Effector memory CD8-positive, alpha-beta T cell (primary cell): ENCODE measurements around the gene COL4A1.

Experiments used
- ATAC-seq: fragments of 150-1000 bp; cut with Tn5 transposase; replicated peaks from 2 replicates; pipeline ENCODE4 v1.10.0; 2021; ENCODE audit warnings: mild to moderate bottlenecking, moderate library complexity
- DNase-seq, 3 experiments: peaks; one replicate each; pipeline ENCODE4 v3.0.0; 2021
- H3K27ac Mint-ChIP-seq, 2 donors: one replicate each; pipeline ENCODE4 v1.8.0; 2022; ENCODE audit warnings: mild to moderate bottlenecking in 2 of 2, mixed read lengths in 2 of 2, moderate library complexity in 2 of 2
- H3K27me3 Mint-ChIP-seq, 2 donors: one replicate each; pipeline ENCODE4 v1.8.0; 2022; ENCODE audit warnings: mixed read lengths in 2 of 2
- H3K36me3 Mint-ChIP-seq: one replicate; pipeline ENCODE4 v1.8.0; 2022; ENCODE audit warnings: mild to moderate bottlenecking, moderate library complexity, mixed read lengths; ENCODE audit not compliant: insufficient read depth
- H3K4me1 Mint-ChIP-seq, 2 donors: one replicate each; pipeline ENCODE4 v1.8.0; 2022; ENCODE audit warnings: low read depth in 2 of 2, mixed read lengths in 2 of 2
- H3K4me3 Mint-ChIP-seq, 2 donors: one replicate each; pipeline ENCODE4 v1.8.0; 2022; ENCODE audit warnings: mild to moderate bottlenecking in 2 of 2, mixed read lengths in 2 of 2, moderate library complexity in 2 of 2
- H3K9me3 Mint-ChIP-seq, 2 donors: one replicate each; pipeline ENCODE4 v1.8.0; 2022; ENCODE audit warnings: mixed read lengths in 2 of 2

The COL4A1 gene

DNA sequence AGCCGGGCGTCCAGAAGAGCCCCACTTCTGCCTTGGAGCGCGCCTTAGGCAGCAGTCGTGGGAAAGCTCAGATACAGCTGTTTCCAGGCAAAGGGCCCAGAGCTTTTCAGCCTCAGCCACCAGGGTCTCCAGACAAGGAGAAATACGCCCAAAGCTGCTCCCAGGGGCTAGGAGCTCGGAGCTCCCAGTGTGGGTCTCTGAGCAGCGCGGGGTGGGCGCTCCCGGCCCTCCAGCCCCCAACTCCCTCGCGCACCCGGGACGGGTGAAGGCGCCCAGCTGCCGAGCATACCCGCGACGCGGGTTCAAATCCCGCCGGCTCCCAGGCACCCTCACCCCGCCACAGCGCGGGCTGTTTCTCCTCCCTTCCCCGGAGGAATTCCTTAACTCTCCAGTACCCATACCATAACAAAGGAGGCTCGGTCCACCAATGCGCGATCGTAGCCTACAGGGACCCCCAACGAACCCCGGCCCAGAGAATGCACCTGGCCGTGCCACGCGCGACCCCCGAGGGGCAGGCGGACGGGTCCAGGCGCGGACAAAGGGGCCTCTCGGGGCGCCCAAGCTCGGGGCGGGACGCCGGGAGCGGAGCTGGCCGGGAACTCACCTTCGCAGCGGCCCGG, 507 bp downstream of the COL4A1 start:
- ATAC-seq (no peak), DNase-seq (no peak)
- H3K4me3 Mint-ChIP-seq, result no peak overlapping the region
- H3K9me3 Mint-ChIP-seq, result peaks cover 0 to 3% of the 10 kb centered on the region in 2 donors
- peaks cover 54 to 81% of the 10 kb centered on the region in 2 donors for H3K27me3 Mint-ChIP-seq
- no peak overlapping the region for H3K27ac Mint-ChIP-seq
- peaks cover 0 to 2% of the 10 kb centered on the region in 2 donors for H3K4me1 Mint-ChIP-seq
- no peaks in the 10 kb centered on the region for H3K36me3 Mint-ChIP-seq

DNA sequence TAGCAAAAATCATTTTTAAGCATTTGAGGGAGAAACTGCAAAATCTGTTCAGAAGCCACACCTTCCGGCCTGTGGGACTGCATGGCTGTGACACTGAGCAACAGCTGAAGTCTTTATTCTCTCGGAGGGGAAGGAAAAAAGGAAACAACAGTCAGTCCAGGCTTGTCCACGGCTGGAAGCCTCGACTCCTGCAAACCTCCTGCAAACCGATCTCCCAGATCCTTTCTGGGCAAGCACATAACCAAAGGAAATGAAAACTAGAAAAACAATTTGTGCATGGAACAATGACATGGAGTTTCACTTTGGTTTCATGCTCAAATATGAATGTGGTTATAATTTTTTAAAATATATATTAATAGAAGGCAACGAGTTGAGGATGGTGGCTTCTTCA, 1.0 kb downstream of the COL4A1 start:
- Mint-ChIP-seq H3K27ac (no peak overlapping the region), H3K4me3 (no peak overlapping the region), H3K9me3 (peaks cover 0 to 3% of the 10 kb centered on the region in 2 donors)

DNA sequence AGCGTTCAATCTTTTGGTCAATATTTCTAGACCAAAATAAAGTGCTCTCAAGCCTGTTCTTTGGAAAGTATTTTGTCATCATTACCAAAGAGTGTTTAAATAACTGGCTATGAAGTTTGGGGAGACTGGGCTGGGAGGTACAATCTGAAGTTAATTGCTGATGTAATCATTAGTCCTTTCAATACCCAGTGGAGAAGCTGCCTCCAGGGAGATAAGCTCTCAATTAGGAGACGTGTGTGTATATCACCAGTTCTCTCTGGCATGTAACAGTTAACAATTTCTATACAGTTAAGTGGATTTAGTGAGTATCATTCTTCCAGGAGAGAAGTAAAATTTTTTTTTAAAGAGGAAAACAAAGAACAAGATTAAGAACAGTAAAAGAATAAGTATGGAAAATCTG, 1.4 kb downstream of the COL4A1 start:
- Mint-ChIP-seq H3K4me3 (no peak overlapping the region), H3K36me3 (no peaks in the 10 kb centered on the region)

More for the DNA sequence above, 1.0 kb downstream of the COL4A1 start:
- peaks cover 52 to 81% of the 10 kb centered on the region in 2 donors for H3K27me3 Mint-ChIP-seq
- peaks cover 0 to 2% of the 10 kb centered on the region in 2 donors for H3K4me1 Mint-ChIP-seq
- ATAC-seq (no peak), DNase-seq (no peak)
- H3K36me3 Mint-ChIP-seq, result no peaks in the 10 kb centered on the region

GRCh38 chr13:110305001-110305400, 2.0 kb downstream of the COL4A1 start:
- Mint-ChIP-seq H3K9me3 (peaks cover 0 to 3% of the 10 kb centered on the region in 2 donors), H3K4me3 (no peak overlapping the region), H3K27ac (no peak overlapping the region), H3K27me3 (peaks cover 51 to 82% of the 10 kb centered on the region in 2 donors), H3K4me1 (peaks cover 0 to 2% of the 10 kb centered on the region in 2 donors), H3K36me3 (no peaks in the 10 kb centered on the region)
- DNase-seq (no peak), ATAC-seq (no peak)

More for the DNA sequence above, 1.4 kb downstream of the COL4A1 start:
- Mint-ChIP-seq H3K9me3 (peaks cover 0 to 3% of the 10 kb centered on the region in 2 donors), H3K4me1 (peaks cover 0 to 2% of the 10 kb centered on the region in 2 donors), H3K27me3 (peaks cover 51 to 82% of the 10 kb centered on the region in 2 donors), H3K27ac (no peak overlapping the region)
- ATAC-seq (no peak), DNase-seq (no peak)

GRCh38 chr13:110304256-110304655, 2.7 kb downstream of the COL4A1 start:
- no peak overlapping the region for H3K4me3 Mint-ChIP-seq
- H3K27ac Mint-ChIP-seq, result no peak overlapping the region
- H3K9me3 Mint-ChIP-seq, result peaks cover 0 to 3% of the 10 kb centered on the region in 2 donors
- DNase-seq (no peak), ATAC-seq (no peak)
- peaks cover 0 to 2% of the 10 kb centered on the region in 2 donors for H3K4me1 Mint-ChIP-seq
- H3K27me3 Mint-ChIP-seq, result peaks cover 51 to 78% of the 10 kb centered on the region in 2 donors
- H3K36me3 Mint-ChIP-seq, result no peaks in the 10 kb centered on the region

DNA sequence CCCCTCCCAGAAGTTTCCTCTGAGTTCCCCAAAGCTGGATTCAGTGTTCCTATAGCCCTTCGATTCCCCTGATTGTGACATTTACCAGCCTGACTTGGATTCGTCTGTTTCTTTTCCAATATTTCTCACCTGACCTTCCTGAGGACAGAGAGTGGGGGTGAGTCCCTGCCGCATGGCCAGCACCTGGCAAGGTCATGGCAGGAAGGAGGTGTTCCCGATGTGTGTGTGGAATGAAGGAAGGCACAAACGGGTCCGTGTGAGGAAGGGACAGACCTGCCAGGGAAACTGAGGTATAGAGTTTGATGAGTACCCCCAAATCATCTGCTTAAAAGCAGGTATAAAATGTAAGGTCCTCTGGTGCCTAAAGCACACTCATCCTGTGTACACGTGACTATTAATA, 3.3 kb downstream of the COL4A1 start:
- no peak overlapping the region for H3K27ac Mint-ChIP-seq

GRCh38 chr13:110302997-110303396, 4.0 kb downstream of the COL4A1 start:
- DNase-seq, result no peak
- peaks cover 43 to 76% of the 10 kb centered on the region in 2 donors for H3K27me3 Mint-ChIP-seq
- no peak overlapping the region for H3K4me3 Mint-ChIP-seq
- peaks cover 0 to 3% of the 10 kb centered on the region in 2 donors for H3K9me3 Mint-ChIP-seq
- no peak overlapping the region for H3K27ac Mint-ChIP-seq
- peaks cover 0 to 5% of the 10 kb centered on the region in 2 donors for H3K4me1 Mint-ChIP-seq
- no peaks in the 10 kb centered on the region for H3K36me3 Mint-ChIP-seq
- ATAC-seq, result no peak

More for the DNA sequence above, 3.3 kb downstream of the COL4A1 start:
- DNase-seq, result no peak
- no peak overlapping the region for H3K4me3 Mint-ChIP-seq
- H3K4me1 Mint-ChIP-seq, result peaks cover 0 to 5% of the 10 kb centered on the region in 2 donors
- H3K27me3 Mint-ChIP-seq, result peaks cover 49 to 78% of the 10 kb centered on the region in 2 donors
- no peaks in the 10 kb centered on the region for H3K36me3 Mint-ChIP-seq
- no peak for ATAC-seq
- H3K9me3 Mint-ChIP-seq, result peaks cover 0 to 3% of the 10 kb centered on the region in 2 donors

GRCh38 chr13:110301606-110302553, 5.1 kb downstream of the COL4A1 start:
- Mint-ChIP-seq H3K27me3 (peaks cover 46 to 78% of the 10 kb centered on the region in 2 donors), H3K27ac (no peak overlapping the region), H3K9me3 (peaks cover 0 to 3% of the 10 kb centered on the region in 2 donors), H3K4me1 (peaks cover 0 to 5% of the 10 kb centered on the region in 2 donors), H3K36me3 (no peaks in the 10 kb centered on the region), H3K4me3 (no peak overlapping the region)
- DNase-seq (no peak), ATAC-seq (no peak)

GRCh38 chr13:110301083-110301482, 5.9 kb downstream of the COL4A1 start:
- Mint-ChIP-seq H3K4me3 (no peak overlapping the region), H3K4me1 (peaks cover 0 to 5% of the 10 kb centered on the region in 2 donors), H3K36me3 (no peaks in the 10 kb centered on the region), H3K27me3 (peaks cover 51 to 82% of the 10 kb centered on the region in 2 donors), H3K9me3 (peaks cover 0 to 3% of the 10 kb centered on the region in 2 donors), H3K27ac (no peak overlapping the region)
- DNase-seq (no peak), ATAC-seq (no peak)

DNA sequence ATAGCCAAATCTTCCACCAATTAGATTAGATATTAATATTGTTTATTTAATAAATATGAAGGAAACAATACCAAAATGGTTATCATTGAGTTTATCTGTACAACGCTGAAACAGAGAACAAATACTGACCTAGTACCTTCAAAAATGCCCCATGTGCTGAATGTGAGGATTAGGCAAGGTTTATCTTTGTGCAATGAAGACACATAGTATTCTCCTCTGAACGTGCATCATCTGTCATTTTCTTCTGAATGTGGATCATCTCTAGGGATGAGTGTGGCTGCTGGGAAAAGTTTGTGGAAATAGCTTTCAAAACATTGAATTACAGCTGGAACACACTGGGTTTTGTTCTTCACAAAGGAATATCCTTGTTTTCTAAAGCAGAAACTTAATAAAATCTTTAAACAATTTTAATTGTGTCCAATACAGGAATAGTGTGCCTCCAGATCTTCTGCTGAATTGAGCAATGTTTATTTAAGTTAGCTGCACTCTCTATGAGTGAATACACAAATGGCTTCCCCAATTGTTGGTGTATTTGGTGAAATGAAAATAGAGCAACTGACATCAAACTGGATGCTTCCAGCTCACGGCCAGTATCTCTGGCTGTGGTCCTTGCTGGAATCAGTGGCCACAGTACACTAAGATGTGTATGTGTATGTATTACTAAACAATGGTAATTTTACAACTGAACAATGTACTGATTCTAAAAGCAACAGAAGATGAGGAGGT, 6.7 kb downstream of the COL4A1 start:
- H3K4me1 Mint-ChIP-seq, result peaks cover 0 to 5% of the 10 kb centered on the region in 2 donors
- peaks cover 43 to 74% of the 10 kb centered on the region in 2 donors for H3K27me3 Mint-ChIP-seq
- no peak for ATAC-seq
- no peak for DNase-seq
- peaks cover 0 to 3% of the 10 kb centered on the region in 2 donors for H3K9me3 Mint-ChIP-seq
- no peak overlapping the region for H3K27ac Mint-ChIP-seq
- H3K4me3 Mint-ChIP-seq, result no peak overlapping the region
- no peaks in the 10 kb centered on the region for H3K36me3 Mint-ChIP-seq

DNA sequence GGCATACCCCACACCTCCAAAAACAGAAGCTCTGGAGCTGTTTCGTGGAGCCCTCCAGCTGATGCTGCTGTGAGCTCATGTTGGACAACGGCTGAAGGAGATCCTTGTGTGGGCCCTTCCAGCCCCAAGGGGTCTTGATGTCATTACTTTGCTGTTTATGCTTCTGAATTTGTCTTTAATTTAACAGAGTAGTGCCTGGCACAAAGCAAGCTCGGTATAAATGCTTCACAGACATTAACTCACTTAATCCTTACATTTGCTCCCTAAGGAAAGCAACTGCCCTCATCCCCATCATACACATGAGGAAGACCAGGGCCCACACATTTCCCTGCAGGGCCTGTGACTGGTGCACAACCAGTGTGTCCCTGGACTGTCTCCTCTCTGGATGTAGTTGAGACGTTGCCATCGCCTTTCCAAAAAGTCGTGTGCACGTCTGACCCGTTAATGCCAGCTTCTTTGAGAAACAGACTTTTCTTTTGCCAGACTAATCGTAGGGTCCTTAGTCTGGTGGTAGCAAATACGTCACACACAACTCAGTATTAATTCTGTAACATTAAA, 7.6 kb downstream of the COL4A1 start:
- Mint-ChIP-seq H3K4me3 (no peak overlapping the region), H3K27me3 (peaks cover 40 to 67% of the 10 kb centered on the region in 2 donors)
- ATAC-seq, result no peak

GRCh38 chr13:110298505-110299282, 8.3 kb downstream of the COL4A1 start:
- Mint-ChIP-seq H3K36me3 (no peaks in the 10 kb centered on the region), H3K9me3 (peaks cover 0 to 4% of the 10 kb centered on the region in 2 donors), H3K27ac (no peak overlapping the region), H3K27me3 (peaks cover 36 to 66% of the 10 kb centered on the region in 2 donors), H3K4me3 (no peak overlapping the region), H3K4me1 (peaks cover 0 to 5% of the 10 kb centered on the region in 2 donors)
- no peak for ATAC-seq
- DNase-seq, result no peak

More for the DNA sequence above, 7.6 kb downstream of the COL4A1 start:
- H3K27ac Mint-ChIP-seq, result no peak overlapping the region
- H3K9me3 Mint-ChIP-seq, result peaks cover 0 to 3% of the 10 kb centered on the region in 2 donors
- no peaks in the 10 kb centered on the region for H3K36me3 Mint-ChIP-seq
- DNase-seq, result no peak
- H3K4me1 Mint-ChIP-seq, result peaks cover 0 to 5% of the 10 kb centered on the region in 2 donors
